Hematopoietic multipotent progenitor cell treated with erythropoietin and hydrocortisone succinate and interleukin-3 and kit ligand, for 4 days (in vitro differentiated cells): ENCODE measurements around the gene ECE1.
"Not testable (repeated sequence)": the region's sequence is repeated elsewhere in the genome, so short reads cannot be mapped to it uniquely, and the experiment has no call there.

ENCODE experiments used
- DNase-seq: peaks from one replicate; pipeline ENCODE4 v3.0.0-alpha.2; 2015

The ECE1 gene

DNA sequence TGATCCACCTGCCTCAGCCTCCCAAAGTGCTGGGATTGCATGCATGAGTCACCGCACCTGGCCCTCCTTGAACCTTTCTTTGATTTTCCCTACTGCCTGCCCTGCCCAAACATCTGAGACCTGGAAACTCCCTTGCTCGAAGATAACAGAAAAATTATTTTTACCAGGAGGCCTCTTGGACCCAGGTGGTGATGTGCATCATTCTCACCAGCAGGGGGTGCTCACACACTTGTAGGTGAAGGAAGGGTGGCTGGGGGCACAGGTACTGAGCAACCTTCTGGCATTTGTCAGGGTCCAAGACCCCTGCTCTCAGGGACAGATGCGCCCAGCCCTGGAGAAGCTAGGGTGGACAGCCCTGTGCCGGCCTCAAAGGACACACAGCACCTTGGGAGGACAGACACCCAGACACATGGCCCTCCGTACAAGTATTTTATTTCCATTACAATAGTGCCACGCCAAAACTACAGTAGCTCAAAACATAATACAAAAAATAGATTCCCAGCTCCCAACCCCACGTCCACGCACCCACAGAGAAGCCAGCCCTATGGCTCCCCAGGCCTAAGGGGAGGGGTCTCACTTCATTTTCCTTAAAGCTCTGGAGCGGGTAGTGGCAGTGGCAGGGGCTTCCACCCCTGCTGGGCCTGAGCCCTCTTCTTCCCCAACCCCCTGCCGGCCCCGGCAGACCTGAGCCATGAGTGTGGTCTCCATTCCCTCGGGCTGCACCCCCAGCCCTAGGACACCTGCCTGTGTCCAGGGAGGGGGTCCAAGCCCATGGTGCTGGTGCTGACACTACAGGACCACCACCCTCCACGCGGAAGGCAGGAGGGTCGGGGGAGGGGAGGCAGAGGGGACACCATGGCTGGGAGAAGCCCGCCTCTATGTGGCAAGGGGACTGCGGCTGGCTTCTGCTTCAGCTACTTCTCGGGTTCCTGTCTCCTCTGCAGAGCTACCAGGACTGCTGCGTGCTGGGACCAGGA is 73.1 kb downstream of the ECE1 start:
- DNase-seq: peak; percentile 81

DNA sequence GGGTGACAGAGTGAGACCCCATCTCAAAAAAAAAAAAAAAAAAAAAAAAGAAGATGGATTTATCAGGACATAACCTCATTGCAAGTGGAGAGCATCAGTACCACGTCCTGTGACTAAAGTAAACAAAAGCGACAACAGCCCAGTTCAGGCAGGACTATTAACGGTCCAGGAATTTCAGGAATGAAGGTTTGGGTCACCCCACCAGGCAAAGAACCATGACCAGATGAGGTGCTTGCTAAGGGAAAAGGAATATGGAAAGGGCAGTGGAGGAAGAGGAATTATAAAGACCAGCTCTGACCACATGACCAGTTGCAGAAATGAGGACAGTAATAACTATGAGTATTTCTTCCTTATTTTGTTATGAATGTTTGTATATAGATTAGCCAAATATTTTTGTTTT is 78.1 kb downstream of the ECE1 start:
- no peak for DNase-seq

GRCh38 chr1:21208137-21208700 is 82.0 kb downstream of the ECE1 start:
- DNase-seq: not testable (repeated sequence)

GRCh38 chr1:21206117-21206516 is 84.1 kb downstream of the ECE1 start:
- no peak for DNase-seq

- DNase-seq: no peak
Measured at GRCh38 chr1:21205416-21205815, 84.8 kb downstream of the ECE1 start.

DNA sequence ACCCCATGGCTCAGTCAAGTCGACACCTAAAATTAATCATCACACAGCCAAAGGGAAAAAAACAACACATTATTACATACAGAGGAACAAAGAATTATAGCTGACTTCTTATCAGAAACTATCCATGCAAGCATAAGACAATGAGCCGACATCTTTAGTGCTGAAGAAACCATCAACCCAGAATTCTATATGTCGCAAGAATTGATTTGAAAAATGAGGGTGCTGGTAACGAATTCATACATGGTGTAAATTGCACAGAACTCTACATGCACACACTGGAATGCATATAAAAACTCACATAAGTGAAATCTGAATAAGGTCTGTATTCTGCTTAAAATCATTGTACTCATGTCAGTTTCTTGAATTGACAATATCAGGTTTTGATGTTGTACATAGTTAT is 88.6 kb downstream of the ECE1 start:
- DNase-seq: no peak

- DNase-seq: not testable (repeated sequence)
Measured at GRCh38 chr1:21201238-21201637, 89.0 kb downstream of the ECE1 start.

GRCh38 chr1:21200767-21201166 is 89.5 kb downstream of the ECE1 start:
- no peak for DNase-seq

GRCh38 chr1:21198929-21199328 is 91.3 kb downstream of the ECE1 start:
- DNase-seq: no peak

GRCh38 chr1:21192871-21193270 is 97.4 kb downstream of the ECE1 start:
- no peak for DNase-seq

GRCh38 chr1:21192284-21192683 is 98.0 kb downstream of the ECE1 start:
- no peak for DNase-seq

DNA sequence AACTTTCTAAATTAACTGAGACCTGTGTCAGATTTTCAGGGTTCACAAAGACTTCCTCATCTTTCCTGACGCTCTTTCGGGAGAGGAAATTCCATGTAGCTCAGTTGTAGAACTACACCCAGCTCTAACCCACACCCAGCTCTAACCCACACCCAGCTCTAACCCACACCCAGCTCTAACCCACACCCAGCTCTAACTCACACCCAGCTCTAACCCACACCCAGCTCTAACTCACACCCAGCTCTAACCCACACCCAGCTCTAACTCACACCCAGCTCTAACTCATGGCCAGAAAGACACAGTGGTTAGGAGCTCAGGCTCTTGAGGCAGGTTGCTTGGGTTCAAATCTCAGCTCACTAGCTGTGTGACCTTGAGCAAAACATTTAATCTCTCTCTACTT is 99.5 kb downstream of the ECE1 start:
- not testable (repeated sequence) for DNase-seq

- DNase-seq: no peak
Measured at GRCh38 chr1:21189906-21190500, 100.3 kb downstream of the ECE1 start.

DNA sequence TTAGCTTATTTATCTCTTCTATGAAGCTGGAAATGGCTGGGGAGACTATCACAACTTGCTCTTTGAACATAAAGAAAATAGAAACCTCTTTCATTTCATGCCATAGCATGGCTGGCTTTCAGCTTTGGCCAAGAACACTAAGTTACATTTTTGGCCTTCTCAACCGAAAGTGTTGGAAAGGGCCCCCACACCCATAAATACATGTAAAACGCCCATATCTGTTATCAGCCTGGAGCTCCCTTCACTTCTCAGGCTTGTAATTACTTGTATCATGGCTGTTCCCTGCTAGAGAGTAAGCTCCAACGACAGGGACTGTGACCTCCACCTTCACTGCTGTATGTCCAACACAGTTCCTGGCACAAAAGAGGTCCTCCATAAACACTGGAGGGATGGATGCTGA is 100.8 kb downstream of the ECE1 start:
- DNase-seq: peak; percentile 56

DNA sequence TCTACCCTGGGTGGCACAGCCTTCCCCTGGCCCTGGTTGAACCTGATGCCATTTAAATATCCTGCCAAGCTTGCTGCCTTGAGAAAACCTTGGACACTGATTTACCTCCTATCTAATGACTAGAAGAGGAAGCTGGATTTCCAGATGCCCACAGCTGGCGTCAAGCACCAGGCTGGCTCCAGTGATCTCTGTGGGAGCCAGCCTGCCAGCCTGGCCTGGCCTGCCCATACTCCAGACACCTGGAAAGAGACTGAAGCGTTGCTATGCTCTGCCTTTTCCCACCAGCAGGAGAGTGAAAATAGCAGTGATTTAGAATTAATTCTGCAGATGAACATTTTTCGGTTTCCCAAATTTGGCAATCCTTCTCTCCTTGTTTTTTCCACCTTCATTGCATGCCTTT is 102.0 kb downstream of the ECE1 start:
- DNase-seq: no peak

DNA sequence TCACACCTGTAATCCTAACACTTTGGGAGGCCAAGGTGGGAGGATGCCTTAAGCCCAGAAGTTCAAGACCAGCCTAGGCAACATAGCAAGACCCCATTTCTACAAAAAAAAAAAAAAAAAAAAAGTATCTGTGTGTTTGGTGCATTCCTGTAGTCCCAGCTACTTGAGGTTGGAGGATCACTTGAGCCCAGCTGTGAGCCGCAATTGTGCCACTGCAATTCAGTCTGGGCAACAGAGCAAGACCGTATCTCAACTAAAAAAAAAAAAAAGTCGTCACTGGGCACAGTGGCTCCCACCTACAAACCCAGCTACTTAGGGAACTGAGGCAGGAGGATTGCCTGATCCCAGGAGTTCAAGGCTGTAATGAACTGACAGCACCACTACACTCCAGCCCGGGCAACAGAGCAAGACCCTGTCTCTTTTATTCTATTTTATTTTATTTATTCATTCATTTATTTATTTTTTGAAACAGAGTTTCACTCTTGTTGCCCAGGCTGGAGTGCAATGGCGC is 105.0 kb downstream of the ECE1 start:
- DNase-seq: no peak

DNA sequence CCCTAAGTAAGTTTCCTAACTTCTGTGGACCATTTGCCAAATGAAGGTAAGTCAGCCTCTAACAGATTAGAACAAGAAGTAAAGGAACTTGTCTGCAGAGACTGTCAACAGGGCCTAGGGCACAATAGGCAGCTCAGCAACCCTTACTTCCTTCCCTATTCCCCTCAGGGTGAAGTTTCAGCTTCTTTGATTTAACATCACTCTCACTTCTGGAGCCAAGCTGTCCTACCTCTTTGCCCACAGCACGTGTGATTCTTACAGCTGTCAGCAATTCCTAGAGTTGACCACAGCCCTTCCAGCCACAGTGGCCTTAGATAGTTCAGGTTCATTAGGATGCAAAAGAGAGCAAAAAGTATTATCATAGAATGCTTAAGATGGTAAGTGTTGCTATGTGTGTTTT is 106.0 kb downstream of the ECE1 start:
- DNase-seq: peak; percentile 52

DNA sequence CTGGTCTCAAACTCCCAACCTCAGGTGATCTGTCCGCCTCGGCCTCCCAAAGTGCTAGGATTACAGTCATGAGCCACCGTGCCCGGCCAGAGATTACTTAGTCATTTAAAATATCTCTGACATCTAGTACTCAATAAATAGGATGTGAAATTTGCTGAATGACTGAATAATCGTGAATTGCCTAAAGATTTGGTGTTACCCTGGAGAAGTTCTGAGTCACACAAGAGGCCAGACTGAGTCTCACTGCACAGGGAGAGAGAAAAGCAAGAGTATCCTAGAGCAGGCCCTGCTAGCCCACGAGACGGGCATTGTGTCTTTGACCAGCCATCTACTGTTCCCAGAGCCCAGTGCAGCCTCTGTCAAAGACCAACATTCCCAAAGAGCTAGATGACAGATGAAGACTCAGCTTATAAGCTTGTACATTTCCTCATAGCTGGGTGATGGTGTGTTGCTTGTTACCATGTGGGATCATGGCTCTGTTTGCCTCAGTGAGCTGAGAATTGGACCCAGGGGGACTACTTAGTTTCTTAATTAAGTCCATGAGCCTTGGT is 108.0 kb downstream of the ECE1 start:
- DNase-seq: no peak

DNA sequence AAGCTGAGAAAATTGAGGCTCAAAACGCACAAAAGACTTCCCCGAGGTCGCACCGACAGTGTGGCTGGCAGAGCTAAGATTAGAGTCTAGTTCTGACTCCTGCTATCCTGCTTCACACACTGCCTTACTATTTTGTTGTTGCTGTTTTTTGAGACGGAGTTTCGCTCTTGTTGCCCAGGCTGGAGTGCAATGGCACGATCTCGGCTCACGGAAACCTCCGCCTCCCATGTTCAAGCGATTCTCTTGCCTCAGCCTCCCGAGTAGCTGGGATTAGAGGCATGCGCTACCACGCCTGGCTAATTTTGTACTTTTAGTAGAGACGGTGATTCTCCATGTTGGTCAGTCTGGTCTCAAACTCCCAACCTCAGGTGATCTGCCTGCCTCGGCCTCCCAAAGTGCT is 112.0 kb downstream of the ECE1 start:
- not testable (repeated sequence) for DNase-seq

DNA sequence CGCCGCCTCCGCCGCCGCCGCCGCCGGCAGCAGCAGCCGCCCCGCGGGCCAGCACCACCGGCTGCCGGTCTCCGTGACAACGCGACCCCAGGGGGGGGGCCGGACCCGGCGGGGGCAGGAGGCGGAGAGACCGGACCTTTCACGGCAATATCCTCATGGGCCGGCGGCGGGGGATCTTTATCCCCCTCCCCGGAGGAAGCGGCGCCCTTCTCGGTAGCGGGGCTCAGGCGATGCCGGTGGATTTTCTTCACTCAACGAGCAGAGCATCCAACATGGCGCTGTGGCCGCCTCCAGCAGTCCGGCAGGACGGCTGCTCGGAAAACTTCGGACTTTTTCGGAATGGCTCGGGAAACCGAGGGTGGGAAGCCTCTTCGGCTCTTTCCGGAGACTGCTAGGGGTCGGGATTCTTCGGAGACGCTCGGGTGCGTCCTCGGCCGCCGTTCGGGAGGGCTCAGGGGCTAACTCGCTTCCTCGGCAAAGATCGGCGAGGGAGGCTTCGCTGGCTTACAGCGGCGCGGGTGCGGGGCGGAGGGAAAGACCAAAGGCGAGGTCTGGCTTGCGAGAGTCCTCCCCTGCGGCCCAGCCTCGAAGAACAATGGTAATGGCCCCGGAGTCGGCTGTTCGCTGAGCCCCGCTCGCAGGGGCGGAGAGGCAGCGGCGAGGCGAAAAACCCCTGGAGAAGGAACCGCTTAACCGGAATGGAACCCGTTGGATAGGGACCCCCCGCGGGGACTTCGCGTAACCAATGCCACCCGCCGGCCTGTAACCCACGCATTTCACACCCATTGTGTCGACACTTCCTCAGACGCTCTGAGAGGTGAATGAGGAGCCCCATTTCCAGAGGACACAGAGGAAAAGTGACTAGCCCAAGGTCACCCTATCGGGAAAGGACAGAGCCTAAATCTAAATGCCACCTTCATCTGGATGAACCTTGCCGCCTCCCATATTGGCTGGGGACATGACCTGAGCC is 113.4 kb downstream of the ECE1 start, which contains the start of gene EIF4G3:
Gene EIF4G3, minus strand, starts transcription at position 312 of the 970 bp plus-strand sequence. CDS start 174,155 bp downstream, outside the sequence.
- peak; percentile 99 for DNase-seq

DNA sequence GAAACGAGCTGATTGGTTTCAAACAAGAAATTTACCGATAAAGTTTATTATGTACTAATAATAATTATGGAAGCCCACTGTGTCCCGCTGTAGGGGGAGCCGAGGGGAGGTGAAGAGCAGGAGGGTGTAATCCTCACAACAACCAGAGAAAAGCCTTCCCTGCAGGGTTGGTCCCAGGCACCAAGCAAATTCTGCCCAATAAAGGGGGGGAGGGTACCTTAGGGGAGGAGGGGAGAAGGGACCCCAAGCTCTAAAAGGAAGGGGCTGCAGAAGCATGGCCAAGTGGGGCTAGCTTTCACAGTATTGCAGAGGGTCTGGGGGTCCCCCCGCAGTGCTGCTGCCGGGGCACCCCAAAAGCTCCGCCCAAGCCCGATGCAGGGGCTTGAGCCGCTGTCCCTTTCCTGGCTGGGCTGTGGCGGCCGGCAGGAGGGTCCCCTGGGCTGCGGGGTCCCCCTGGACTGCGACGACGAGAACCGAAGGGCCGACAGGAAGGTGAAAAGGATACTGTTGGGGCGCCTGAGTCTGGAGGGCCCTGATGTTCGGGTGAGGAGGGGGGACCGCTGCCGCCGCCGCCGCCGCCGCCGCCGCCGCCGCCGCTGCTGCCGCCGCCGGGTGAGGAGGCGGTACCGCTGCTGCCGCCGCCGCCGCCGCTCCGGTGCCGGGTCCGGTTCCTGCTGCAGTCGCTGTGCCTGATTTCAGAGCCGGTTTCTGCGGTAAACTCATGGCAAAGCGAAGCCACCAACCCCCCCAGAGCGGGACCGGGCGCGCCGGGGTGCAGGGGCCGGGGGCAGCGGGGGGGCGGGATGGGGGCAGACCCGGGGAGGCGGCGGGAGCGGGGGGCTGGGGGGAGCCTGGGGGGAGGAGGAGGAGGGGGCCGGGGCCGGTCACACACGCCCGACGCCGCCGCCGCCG is 114.3 kb downstream of the ECE1 start:
- peak; percentile 49 for DNase-seq
